ENCODE results near the gene SMG6. TPM values are rescaled to one million over a fixed set of nuclear protein-coding genes. Genes with fewer than 3 reads are reported as not detected.
"Not testable (repeated sequence)": the region's sequence is repeated elsewhere in the genome, so short reads cannot be mapped to it uniquely, and the experiment has no call there.

SMG6 gene
- total RNA-seq, 1 donor from 2014 or later = 39.7 TPM

- Mint-ChIP-seq H3K27ac (ENCODE audit: unreplicated experiment) (no peak overlapping the region), H3K4me1 (ENCODE audit: low read depth, unreplicated experiment) (peaks cover 9% of the 10 kb centered on the region), H3K27me3 (ENCODE audit: low read depth, unreplicated experiment) (peaks cover 47% of the 10 kb centered on the region)
These were observed 289.6 kb downstream of the SMG6 start for GRCh38 chr17:2013994-2014317.

DNA sequence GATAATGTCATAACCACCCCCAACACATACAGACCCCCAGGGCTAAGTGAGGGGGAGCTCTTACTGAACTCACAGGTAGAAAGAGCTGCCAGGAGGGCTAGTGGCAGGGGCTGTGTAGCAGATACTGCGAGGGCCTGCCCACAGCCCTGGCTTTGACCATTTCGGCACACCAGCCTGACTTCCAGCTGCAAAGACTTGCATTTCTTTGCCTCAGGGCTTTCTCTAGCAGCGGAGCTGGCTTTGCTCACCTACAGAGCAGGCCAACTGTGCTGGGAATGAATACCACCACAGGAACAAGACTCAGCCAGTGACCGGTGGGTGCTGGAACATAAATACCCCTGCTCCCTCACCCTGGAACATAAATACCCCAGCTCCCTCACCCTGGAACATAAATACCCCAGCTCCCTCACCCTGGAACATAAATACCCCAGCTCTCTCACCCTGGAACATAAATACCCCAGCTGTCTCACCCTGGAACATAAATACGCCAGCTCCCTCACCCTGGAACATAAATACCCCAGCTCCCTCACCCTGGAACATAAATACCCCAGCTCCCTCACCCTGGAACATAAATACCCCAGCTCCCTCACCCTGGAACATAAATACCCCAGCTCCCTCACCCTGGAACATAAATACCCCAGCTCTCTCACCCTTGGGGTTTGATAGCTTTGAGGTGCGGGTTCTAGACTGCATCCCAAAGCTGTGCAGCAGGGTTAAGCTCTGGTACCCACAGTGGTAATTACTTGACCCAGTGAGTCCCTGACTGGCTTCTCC is 290.2 kb downstream of the SMG6 start:
- not testable (repeated sequence) for H2AFZ ChIP-seq (ENCODE audit: low read depth, low read length); H3K36me3 Mint-ChIP-seq (ENCODE audit: low read depth, unreplicated experiment); H3K9me3 ChIP-seq (ENCODE audit: insufficient read depth, low read depth, low read length); H3K4me2 ChIP-seq (ENCODE audit: low read length); H3K4me1 Mint-ChIP-seq (ENCODE audit: low read depth, unreplicated experiment); H3K27ac Mint-ChIP-seq (ENCODE audit: unreplicated experiment); H3K4me3 ChIP-seq (ENCODE audit: insufficient read depth, low read depth, low read length); H3K4me3 Mint-ChIP-seq (ENCODE audit: unreplicated experiment); H3K36me3 ChIP-seq (ENCODE audit: insufficient read depth, low read length); DNase-seq (ENCODE audit: low read depth); H3K9me3 Mint-ChIP-seq (ENCODE audit: unreplicated experiment); H3K79me2 ChIP-seq (ENCODE audit: insufficient read depth, low read length); H3K9ac ChIP-seq (ENCODE audit: low read length); H4K20me1 ChIP-seq (ENCODE audit: insufficient read depth, low read length); H3K27ac ChIP-seq (ENCODE audit: low read depth, low read length); FAIRE-seq
- Histone ChIP-seq H3K27me3 (ENCODE audit: insufficient read depth, low read length) (peaks cover 15% of the 10 kb centered on the region), H3K4me1 (ENCODE audit: insufficient read depth, low read length) (peaks cover 11% of the 10 kb centered on the region)
- H3K27me3 Mint-ChIP-seq (ENCODE audit: low read depth, unreplicated experiment) = peaks cover 42% of the 10 kb centered on the region

More at GRCh38 chr17:2013994-2014317, 289.6 kb downstream of the SMG6 start:
- Histone ChIP-seq H4K20me1 (ENCODE audit: insufficient read depth, low read length) (no peaks in the 10 kb centered on the region), H3K79me2 (ENCODE audit: insufficient read depth, low read length) (no peaks in the 10 kb centered on the region), H2AFZ (ENCODE audit: low read depth, low read length) (no peak overlapping the region), H3K9ac (ENCODE audit: low read length) (no peak overlapping the region), H3K27me3 (ENCODE audit: insufficient read depth, low read length) (peaks cover 20% of the 10 kb centered on the region), H3K4me2 (ENCODE audit: low read length) (no peak overlapping the region), H3K36me3 (ENCODE audit: insufficient read depth, low read length) (no peaks in the 10 kb centered on the region), H3K27ac (ENCODE audit: low read depth, low read length) (no peak overlapping the region), H3K4me1 (ENCODE audit: insufficient read depth, low read length) (peaks cover 11% of the 10 kb centered on the region), H3K9me3 (ENCODE audit: insufficient read depth, low read depth, low read length) (no peaks in the 10 kb centered on the region), H3K4me3 (ENCODE audit: insufficient read depth, low read depth, low read length) (no peak overlapping the region)
- TF ChIP-seq, protein P1, sequence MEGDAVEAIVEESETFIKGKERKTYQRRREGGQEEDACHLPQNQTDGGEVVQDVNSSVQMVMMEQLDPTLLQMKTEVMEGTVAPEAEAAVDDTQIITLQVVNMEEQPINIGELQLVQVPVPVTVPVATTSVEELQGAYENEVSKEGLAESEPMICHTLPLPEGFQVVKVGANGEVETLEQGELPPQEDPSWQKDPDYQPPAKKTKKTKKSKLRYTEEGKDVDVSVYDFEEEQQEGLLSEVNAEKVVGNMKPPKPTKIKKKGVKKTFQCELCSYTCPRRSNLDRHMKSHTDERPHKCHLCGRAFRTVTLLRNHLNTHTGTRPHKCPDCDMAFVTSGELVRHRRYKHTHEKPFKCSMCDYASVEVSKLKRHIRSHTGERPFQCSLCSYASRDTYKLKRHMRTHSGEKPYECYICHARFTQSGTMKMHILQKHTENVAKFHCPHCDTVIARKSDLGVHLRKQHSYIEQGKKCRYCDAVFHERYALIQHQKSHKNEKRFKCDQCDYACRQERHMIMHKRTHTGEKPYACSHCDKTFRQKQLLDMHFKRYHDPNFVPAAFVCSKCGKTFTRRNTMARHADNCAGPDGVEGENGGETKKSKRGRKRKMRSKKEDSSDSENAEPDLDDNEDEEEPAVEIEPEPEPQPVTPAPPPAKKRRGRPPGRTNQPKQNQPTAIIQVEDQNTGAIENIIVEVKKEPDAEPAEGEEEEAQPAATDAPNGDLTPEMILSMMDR (IDR thresholded peaks at IDR 0.05; ENCODE audit: insufficient read depth, low read depth, low read length) = no peak
- no peak for TF ChIP-seq EZH2 (IDR thresholded peaks at IDR 0.05; ENCODE audit: insufficient read depth, low read length)
- no peak overlapping the region for H3K4me3 Mint-ChIP-seq (ENCODE audit: unreplicated experiment)
- FAIRE-seq (no peak), DNase-seq (ENCODE audit: low read depth) (no peak)
- H3K9me3 Mint-ChIP-seq (ENCODE audit: unreplicated experiment) = peaks cover 8% of the 10 kb centered on the region
- H3K36me3 Mint-ChIP-seq (ENCODE audit: low read depth, unreplicated experiment) = peaks cover 2% of the 10 kb centered on the region

- Histone ChIP-seq H3K9me3 (ENCODE audit: insufficient read depth, low read depth, low read length) (no peaks in the 10 kb centered on the region), H3K36me3 (ENCODE audit: insufficient read depth, low read length) (no peaks in the 10 kb centered on the region), H3K4me2 (ENCODE audit: low read length) (no peak overlapping the region), H3K4me1 (ENCODE audit: insufficient read depth, low read length) (peaks cover 11% of the 10 kb centered on the region), H3K79me2 (ENCODE audit: insufficient read depth, low read length) (no peaks in the 10 kb centered on the region), H2AFZ (ENCODE audit: low read depth, low read length) (no peak overlapping the region), H4K20me1 (ENCODE audit: insufficient read depth, low read length) (no peaks in the 10 kb centered on the region), H3K4me3 (ENCODE audit: insufficient read depth, low read depth, low read length) (no peak overlapping the region), H3K9ac (ENCODE audit: low read length) (no peak overlapping the region), H3K27me3 (ENCODE audit: insufficient read depth, low read length) (peaks cover 7% of the 10 kb centered on the region), H3K27ac (ENCODE audit: low read depth, low read length) (no peak overlapping the region)
- no peak for DNase-seq (ENCODE audit: low read depth)
- no peak for TF ChIP-seq EZH2 (IDR thresholded peaks at IDR 0.05; ENCODE audit: insufficient read depth, low read length)
- TF ChIP-seq, protein P1 (IDR thresholded peaks at IDR 0.05; ENCODE audit: insufficient read depth, low read depth, low read length) = no peak
- Mint-ChIP-seq H3K4me1 (ENCODE audit: low read depth, unreplicated experiment) (peaks cover 9% of the 10 kb centered on the region), H3K4me3 (ENCODE audit: unreplicated experiment) (no peak overlapping the region), H3K27ac (ENCODE audit: unreplicated experiment) (no peak overlapping the region), H3K36me3 (ENCODE audit: low read depth, unreplicated experiment) (peaks cover 2% of the 10 kb centered on the region), H3K27me3 (ENCODE audit: low read depth, unreplicated experiment) (peaks cover 33% of the 10 kb centered on the region), H3K9me3 (ENCODE audit: unreplicated experiment) (peaks cover 8% of the 10 kb centered on the region)
- FAIRE-seq = no peak
These were observed 291.1 kb downstream of the SMG6 start for GRCh38 chr17:2012499-2012898.

All from astrocyte (in vitro differentiated cells and primary cell).